GM13977 (cell line): ENCODE results near the gene LMF1.

Source experiments
- DNase-seq: peaks from one replicate; pipeline ENCODE4 v3.0.0; 2012; ENCODE audit warnings: low spot score
- in situ Hi-C: fragments of 300-500 bp; cut with MboI; formaldehyde crosslinking; loops from one replicate; pipeline ENCODE4 v1.12.0; 2022; ENCODE audit warnings: low sequenced_read_pairs, low pct_unique_long_range_greater_than_20kb, mixed read lengths, inconsistent platforms; ENCODE audit not compliant: unreplicated experiment
- TF ChIP-seq, protein P1 (sequence below): IDR thresholded peaks from 2 replicates; pipeline ENCODE4 v1.5.1; 2012; ENCODE audit warnings: mild to moderate bottlenecking, control low read depth; ENCODE audit not compliant: insufficient read depth; ENCODE audit errors: extremely low read depth, missing control alignments

LMF1 gene

GRCh38 chr16:985646-986400 is 15.0 kb upstream of the LMF1 start:
- in situ Hi-C loops = no loop called here
- DNase-seq = no peak
- TF ChIP-seq, protein P1, sequence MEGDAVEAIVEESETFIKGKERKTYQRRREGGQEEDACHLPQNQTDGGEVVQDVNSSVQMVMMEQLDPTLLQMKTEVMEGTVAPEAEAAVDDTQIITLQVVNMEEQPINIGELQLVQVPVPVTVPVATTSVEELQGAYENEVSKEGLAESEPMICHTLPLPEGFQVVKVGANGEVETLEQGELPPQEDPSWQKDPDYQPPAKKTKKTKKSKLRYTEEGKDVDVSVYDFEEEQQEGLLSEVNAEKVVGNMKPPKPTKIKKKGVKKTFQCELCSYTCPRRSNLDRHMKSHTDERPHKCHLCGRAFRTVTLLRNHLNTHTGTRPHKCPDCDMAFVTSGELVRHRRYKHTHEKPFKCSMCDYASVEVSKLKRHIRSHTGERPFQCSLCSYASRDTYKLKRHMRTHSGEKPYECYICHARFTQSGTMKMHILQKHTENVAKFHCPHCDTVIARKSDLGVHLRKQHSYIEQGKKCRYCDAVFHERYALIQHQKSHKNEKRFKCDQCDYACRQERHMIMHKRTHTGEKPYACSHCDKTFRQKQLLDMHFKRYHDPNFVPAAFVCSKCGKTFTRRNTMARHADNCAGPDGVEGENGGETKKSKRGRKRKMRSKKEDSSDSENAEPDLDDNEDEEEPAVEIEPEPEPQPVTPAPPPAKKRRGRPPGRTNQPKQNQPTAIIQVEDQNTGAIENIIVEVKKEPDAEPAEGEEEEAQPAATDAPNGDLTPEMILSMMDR = no peak

DNA sequence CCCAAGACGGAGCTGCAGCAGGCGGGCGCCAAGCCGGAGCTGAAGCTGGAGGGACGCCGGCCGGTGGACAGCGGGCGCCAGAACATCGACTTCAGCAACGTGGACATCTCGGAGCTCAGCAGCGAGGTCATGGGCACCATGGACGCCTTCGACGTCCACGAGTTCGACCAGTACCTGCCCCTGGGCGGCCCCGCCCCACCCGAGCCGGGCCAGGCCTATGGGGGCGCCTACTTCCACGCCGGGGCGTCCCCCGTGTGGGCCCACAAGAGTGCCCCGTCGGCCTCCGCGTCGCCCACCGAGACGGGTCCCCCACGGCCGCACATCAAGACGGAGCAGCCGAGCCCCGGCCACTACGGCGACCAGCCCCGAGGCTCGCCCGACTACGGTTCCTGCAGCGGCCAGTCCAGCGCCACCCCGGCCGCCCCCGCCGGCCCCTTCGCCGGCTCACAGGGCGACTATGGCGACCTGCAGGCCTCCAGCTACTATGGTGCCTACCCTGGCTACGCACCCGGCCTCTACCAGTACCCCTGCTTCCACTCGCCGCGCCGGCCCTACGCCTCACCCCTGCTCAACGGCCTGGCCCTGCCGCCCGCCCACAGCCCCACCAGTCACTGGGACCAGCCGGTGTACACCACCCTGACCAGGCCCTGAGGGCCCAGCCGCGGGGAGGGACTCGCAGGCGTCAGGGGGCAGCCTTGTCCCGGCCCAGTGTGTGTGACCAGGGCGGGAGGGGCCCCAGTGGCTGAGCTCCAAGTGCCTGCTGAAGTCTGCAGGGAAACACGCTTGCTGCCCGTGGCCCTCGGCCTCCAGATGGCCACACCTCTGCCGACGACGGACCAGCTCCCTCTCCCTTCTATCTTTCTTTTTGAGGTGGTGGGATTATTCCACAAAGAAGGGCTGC is 14.2 kb upstream of the LMF1 start:
- in situ Hi-C loops = no loop called here
- TF ChIP-seq, protein P1 = no peak
- DNase-seq = no peak

- in situ Hi-C loops = no loop called here
- no peak for DNase-seq
- TF ChIP-seq, protein P1 = no peak
These were observed 13.4 kb upstream of the LMF1 start for GRCh38 chr16:984121-984694.

GRCh38 chr16:983044-984030 is 12.6 kb upstream of the LMF1 start:
- DNase-seq = no peak
- in situ Hi-C loops = no loop called here
- TF ChIP-seq, protein P1 = no peak

DNA sequence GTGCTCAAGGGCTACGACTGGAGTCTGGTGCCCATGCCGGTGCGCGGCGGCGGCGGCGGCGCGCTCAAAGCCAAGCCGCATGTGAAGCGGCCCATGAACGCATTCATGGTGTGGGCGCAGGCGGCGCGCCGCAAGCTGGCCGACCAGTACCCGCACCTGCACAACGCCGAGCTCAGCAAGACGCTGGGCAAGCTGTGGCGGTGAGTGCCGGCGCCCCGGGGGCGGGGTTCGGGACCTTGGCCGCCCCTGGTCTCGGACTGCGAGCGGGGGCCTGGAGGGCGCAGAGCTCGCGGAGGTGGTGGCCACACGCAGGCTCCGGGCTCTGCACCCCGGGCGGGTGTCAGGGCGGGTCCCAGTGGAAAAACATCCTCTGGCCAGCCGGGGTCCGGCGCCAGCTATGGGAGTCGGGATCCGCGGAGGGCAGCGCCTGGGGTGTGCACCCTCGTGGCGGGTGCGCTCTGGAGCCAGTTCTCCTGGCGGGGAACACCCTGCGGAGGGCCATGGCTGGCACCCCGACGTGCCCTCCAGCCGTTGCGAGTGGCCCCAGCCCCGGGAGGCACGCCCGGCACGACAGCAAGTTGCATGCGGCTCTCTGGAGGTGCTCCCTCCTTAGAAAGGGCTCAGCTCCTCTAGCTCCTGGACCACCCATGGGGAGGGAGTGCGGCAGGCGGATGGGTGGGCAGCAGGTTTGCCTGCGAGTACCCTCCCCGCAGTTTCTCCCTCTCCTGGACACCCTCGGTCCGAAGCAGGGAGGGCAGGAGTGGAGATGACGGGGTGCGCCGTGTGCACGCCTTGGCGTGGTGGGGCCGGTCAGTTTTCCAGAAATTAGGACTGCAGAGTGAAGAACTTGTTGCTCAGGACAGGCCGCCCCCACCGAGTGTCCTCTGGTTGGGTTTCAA is 11.6 kb upstream of the LMF1 start:
- in situ Hi-C loops = no loop called here
- TF ChIP-seq, protein P1 = no peak
- DNase-seq = no peak
